GM19452 (cell line): ENCODE data around the gene RASGRP1.

ENCODE experiments used
- ATAC-seq: cut with Tn5 transposase; IDR thresholded peaks from one replicate; pipeline ENCODE4 v1.9.1; 2021; ENCODE audit not compliant: unreplicated experiment

RASGRP1 gene

DNA sequence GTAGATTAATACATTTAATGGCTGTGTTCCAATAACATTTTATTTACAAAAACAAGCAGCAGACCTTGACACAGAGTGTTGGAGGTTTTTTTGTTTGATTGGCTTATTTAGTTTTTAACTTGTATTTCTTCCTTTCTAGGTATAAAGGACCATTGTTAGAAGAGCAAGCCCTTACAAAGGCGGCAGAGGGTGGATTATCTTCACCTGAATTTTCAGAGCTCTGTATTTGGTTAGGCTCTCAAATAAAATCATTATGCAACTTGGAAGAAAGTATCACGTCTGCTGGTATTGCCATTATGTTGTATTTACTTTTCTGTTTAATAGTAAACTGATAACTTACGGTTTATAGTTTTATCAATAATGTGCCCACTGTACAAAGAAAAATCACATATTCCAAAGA lies 100.7 kb downstream of the RASGRP1 start:
- ATAC-seq = no peak

DNA sequence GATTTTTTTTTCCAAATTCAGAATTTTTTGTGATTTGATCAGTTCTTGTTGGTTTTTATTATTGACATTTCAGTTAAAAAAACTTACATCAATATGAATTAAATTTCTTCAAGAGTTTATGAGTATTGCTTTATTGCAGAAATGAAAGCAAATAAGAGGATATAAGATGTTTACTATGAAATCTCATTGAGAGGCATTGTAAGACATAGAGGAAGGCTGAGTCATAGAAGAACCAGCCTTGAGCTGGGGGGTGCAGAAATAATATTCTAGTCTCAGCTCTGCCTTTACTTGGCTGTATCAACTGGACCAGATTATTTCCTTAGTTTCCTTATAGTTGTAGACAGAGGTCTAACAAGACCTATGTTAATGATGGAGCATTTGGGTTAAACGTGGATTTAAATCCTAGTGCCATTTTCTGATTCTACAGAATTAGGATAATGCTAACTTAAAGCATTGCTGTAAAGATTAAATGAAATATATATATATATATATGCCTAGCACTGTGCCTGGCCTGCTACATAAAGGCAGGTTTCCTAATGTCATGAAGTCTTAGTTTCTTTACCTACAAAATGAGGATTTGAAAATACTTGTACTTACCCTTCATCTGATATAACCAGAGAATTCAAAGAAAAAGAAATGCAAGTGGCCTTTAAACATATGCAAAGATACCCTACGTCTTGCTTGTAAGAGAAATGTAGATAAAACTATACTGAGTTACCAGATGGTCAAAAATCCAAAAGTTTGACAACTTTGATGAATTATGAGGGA lies 103.4 kb downstream of the RASGRP1 start:
- ATAC-seq = peak; percentile 70

DNA sequence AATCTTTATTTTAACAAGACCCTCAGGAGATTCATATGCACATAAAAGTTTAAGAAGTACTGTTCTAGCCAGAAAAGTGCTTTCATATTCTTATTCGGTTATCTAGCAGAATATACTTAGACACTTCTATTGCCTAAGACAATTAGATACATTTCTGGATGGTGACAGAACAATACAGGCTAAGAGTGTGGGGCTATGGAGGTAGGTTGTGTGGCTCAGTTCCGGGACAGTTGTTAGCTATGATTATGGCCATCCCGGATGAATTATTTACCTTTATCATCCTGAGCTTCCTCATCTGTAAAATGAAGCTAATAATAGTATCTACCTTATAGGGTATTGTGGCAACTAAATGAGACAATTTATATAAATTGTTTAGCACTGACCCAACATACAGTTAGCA lies 104.1 kb downstream of the RASGRP1 start:
- ATAC-seq = no peak

DNA sequence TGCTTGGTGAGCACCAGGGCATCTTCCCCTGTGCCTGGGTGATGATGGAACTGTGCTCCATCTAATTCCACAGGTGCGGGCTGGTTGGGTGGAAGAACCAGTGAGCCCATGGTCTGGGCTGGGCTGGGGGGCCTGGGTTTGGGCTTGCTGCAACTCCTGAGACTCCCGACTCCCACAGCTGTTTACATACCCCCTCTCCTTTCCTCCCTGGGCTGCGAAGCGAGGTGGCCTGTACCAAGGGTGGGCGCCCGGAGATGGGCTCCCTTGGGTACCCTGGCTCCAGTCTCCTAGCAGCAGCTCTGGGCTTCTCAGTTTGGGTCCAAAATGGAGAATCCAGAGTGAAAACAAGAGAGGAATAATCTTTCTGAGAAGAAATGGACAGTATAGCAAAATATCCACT lies 105.1 kb downstream of the RASGRP1 start:
- ATAC-seq = no peak

DNA sequence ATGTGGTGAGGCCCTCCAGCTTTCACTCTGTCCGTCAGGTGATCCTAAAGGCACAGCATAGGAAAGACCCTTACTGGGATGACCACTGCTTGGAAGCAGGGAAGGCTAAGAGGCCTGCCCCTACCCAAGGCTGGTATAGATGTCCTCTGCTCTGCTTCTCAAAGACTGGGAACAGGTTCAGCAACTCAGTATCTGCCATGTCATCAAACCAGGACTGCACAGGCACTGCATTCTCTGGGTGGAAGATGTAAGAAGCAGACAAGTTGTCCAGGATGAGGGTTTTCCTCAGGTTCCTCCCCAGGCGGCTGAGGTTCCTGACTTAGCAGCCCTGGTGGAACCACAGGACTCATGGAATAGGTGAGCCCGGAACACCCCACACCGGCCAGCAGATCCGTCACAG lies 106.0 kb downstream of the RASGRP1 start:
- ATAC-seq = no peak

DNA sequence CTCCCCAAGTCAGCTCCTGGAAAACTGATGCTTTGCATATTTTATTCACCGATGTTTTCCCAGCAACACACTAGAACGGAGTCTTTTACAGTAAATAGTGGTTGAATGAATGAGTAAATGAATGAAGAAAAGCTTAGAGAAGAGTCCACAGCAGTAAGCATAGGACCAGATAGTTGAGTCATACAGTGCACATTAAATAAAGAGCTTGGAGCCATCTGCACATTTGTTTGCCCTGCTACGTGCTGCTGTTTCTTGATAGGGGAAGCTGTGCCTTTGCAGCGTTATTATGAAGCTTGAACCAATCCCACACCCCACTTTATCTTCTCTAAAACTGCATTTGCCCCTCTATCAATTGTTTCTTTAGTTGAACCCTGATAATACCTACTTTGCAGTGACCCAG lies 109.5 kb downstream of the RASGRP1 start:
- no peak for ATAC-seq

DNA sequence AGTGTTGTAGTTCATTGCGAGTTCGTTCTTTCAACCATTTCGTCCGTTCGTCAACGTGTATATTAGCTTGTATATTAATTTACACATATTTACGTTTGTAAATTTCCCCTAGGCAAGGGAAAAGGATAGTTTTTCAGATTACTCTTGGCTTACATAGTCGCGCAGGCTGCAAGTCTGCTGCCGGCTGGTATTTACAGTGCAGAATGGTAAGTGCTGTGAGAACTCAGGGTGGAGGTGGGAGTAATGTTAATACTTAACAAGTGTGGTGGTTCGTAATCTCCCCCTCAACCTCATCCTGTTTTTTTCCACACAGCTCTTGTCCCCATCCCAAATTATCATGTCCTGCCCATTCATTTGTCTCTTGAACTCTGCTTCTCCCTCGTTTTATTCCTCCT lies 109.9 kb downstream of the RASGRP1 start:
- no peak for ATAC-seq

DNA sequence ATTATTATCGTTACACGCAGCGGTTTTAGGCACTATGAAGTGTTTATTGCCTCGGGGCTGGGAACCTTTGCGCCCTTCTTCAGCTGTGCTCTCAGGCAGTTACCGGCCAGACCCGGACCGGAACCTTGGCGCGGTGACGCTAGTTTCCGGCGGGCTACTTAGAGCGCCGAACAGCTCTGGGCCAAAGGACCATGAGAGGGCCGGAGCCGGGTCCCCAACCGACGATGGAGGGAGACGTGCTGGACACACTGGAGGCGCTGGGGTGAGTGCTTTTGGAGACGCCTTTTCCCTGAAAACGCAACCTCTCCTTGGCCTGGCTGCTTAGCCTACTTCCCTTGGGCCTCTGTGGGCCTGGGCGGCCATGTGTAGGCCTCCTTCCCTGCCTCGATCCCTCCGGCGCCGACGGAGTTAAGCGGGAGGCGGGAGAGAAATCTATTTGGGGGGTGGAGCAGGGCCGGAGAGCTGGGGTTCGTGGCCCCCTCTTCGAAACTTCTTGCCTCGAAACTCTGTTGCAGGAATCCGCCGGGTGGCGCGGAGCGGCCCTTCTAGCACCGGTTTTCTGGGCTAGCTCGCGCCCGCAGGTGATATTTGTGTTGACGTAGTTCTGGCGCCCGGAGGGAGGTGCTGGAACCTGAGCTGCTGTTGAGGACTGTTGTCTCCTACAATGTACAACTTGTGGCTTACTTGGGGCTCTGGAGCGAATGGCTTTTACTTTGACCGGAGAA lies 110.5 kb downstream of the RASGRP1 start, which contains the start of gene FAM98B:
TSS of gene FAM98B (plus strand) at position 157 of the 725 bp plus-strand sequence. CDS start at position 192, 35 bp downstream.
- peak; percentile 91 for ATAC-seq

DNA sequence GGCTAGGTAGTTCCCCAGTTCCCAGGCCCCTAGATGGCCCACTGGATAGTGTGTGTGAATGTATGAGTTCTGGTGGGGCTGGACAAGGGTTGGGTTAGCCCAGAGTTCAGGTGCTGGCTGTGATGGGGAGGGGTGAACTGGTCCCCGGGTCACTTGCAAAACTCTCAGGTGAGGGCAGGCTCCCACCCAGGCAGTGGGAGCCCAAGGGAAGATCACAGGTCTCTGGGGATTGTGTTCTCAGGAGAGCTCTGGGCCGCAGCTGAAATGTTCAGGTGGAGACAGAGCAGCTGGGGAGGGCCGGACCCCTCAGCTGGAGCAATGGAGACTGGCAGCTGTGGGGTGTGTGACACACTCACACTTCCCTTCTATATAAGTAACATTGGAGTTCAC lies 123.5 kb downstream of the RASGRP1 start:
- no peak for ATAC-seq

DNA sequence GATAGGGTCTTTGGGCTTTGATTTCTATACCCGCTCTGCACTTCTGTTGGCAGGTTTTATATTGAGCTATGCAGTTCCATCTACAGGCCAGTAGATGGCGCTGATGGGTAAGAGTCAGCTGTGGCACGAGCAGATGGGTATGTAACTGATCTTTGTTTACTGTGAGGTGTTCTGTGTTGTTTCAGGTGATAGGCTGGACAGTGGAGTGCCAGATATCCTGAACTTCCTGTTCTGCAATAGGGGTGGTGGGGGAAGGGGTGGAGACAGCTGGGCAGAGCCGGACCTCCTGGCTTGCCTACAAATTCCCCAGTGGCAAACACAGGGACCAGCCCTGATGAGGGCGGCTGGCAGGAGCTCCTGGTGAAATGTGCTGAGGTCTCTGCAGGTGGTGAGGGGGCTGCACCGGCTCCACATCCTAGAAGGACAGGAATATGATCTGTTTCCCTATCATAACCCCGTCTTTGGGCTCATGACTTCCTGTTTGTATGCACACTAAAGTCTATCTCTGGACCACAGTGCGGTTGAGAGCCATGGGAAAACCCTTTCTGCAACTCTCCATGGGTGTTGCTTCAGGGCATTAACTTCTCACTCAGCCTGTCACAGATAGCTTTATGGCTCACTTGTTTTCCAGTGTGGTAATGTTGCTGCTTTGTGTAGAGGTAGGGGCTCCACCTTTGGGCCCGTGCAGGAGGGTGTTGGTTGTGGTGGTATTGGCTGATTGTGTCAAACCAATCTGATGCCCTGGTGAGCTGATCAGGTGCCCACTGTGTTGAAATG lies 124.1 kb downstream of the RASGRP1 start:
- peak; percentile 82 for ATAC-seq
